Testis (tissue), 3 donors: ENCODE data around the gene SDHAF2. TPM values are rescaled to one million over a fixed set of nuclear protein-coding genes. Genes with fewer than 3 reads are reported as not detected.
"Not testable (repeated sequence)": the region's sequence is repeated elsewhere in the genome, so short reads cannot be mapped to it uniquely, and the experiment has no call there.

Experiments used
- DNase-seq: peaks from one replicate; pipeline ENCODE4 v3.0.0-alpha.2; 2019
- H3K27ac ChIP-seq, 2 donors: fragments of 200-600 bp; sonication (generic); one replicate each; pipeline ENCODE4 v1.5.1; 2019
- H3K27me3 ChIP-seq: fragments of 200-600 bp; sonication (generic); one replicate; pipeline ENCODE4 v1.5.1; 2019
- H3K36me3 ChIP-seq: fragments of 200-600 bp; sonication (generic); one replicate; pipeline ENCODE4 v1.5.1; 2017; ENCODE audit warnings: low read depth; ENCODE audit errors: missing control alignments
- H3K4me1 ChIP-seq: fragments of 200-600 bp; sonication (generic); one replicate; pipeline ENCODE4 v1.5.1; 2019
- H3K4me3 ChIP-seq, 2 donors: fragments of 200-600 bp; sonication (generic); one replicate each; pipeline ENCODE4 v1.5.1; 2017 to 2019
- H3K9me3 ChIP-seq: fragments of 200-600 bp; sonication (generic); one replicate; pipeline ENCODE4 v1.5.1; 2017
- POLR2A ChIP-seq: fragments of 450-650 bp; IDR thresholded peaks from one replicate; pipeline ENCODE4 v1.6.1; 2017; ENCODE audit warnings: antibody characterized with exemption, mild to moderate bottlenecking, moderate library complexity
- WGBS, 2 donors: methylation state at CpG; one replicate each; pipeline ENCODE4 v1.1.5; 2018; 5-methylcytosine and 5-hydroxymethylcytosine counted together
- intact Hi-C: fragments of 100-400 bp; cut with DNase I; formaldehyde crosslinking; loops from one replicate; pipeline ENCODE4 v1.15.1; 2023; ENCODE audit warnings: low total_unique reads
- polyA plus RNA-seq: library from polyadenylated mRNA; stranded (reverse); fragments of 350-450 nt; fragmentation: Illumina TruSeq; extraction: RNeasy Lipid Tissue Mini Kit (QIAGEN cat#74804); gene quantifications from one replicate; pipeline ENCODE4 v1.2.3, GENCODE V29; 2014; ENCODE audit warnings: low read depth, low replicate concordance; ENCODE audit not compliant: insufficient read depth
- total RNA-seq, 2 donors: library from RNA; depleted of rRNA; stranded (reverse); fragments of >200 nt; gene quantifications; one replicate each; pipeline ENCODE4 v1.2.3, GENCODE V29; 2016
- TF ChIP-seq, protein P1 (sequence below), 3 experiments: fragments of 450-650 bp in 2 of 3; fragments of 200-600 bp in 1 of 3; sonication (generic) in 1 of 3; IDR thresholded peaks; one replicate each; pipeline ENCODE4 v1.5.1; 2016 to 2019; ENCODE audit warnings: antibody characterized with exemption in 3 of 3, mild to moderate bottlenecking in 2 of 3, moderate library complexity in 1 of 3

Gene SDHAF2
- total and polyA plus RNA-seq, 3 donors from 2014 or later, result 46.8 to 85.4 (median 66.2) TPM

DNA sequence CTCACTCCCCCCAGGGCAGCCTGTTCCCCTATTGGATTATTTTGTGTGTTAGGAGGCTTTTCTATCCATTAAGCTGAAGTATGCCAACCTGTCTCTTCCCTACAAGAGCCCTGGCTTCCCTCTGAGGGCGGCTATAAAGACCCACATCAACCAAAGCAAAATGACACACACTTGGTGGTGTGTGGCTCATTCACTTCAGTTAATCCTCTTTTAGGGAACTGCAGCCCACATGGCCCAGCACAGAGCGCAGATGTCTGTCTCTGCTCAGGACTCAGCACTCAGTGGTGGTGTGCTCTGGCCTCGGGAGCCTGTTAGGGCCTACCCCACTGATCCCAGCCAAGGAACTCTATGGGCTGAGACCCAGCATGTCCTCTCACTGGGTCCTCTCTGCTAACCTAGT lies 46.4 kb downstream of the SDHAF2 start:
- DNase-seq, result no peak
- Histone ChIP-seq H3K4me3 (no peak overlapping the region), H3K4me1 (peaks cover 26% of the 10 kb centered on the region), H3K9me3 (no peaks in the 10 kb centered on the region), H3K27me3 (no peaks in the 10 kb centered on the region), H3K27ac (no peak overlapping the region), H3K36me3 (no peaks in the 10 kb centered on the region)
- 85 to 100% methylated on average over 2 to 3 of the region's 3 CpGs for WGBS, 2 donors
- intact Hi-C loops, result no loop called here
- TF ChIP-seq, protein P1, sequence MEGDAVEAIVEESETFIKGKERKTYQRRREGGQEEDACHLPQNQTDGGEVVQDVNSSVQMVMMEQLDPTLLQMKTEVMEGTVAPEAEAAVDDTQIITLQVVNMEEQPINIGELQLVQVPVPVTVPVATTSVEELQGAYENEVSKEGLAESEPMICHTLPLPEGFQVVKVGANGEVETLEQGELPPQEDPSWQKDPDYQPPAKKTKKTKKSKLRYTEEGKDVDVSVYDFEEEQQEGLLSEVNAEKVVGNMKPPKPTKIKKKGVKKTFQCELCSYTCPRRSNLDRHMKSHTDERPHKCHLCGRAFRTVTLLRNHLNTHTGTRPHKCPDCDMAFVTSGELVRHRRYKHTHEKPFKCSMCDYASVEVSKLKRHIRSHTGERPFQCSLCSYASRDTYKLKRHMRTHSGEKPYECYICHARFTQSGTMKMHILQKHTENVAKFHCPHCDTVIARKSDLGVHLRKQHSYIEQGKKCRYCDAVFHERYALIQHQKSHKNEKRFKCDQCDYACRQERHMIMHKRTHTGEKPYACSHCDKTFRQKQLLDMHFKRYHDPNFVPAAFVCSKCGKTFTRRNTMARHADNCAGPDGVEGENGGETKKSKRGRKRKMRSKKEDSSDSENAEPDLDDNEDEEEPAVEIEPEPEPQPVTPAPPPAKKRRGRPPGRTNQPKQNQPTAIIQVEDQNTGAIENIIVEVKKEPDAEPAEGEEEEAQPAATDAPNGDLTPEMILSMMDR (IDR thresholded peaks at IDR 0.05), result no peak
- TF ChIP-seq POLR2A, result no peak

DNA sequence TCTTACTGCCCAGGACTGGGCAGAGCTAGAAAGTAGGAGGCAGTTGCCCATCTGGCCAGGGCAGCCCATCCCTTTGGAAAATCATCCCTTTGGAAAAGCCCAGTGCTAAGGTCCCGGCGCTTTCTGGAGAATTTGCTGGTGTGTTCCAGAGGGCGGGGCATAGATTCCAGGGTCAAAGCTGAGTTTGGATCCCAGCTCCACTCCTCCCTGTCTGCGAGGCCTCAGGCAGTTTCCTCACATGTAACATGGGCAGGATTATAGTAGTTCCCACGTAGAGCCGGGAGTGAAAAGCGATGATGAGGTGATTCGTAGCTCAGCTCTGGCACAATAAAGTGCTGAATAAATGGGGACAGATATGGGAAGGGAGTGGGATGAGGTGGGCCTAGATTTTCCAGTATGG lies 47.2 kb downstream of the SDHAF2 start:
- intact Hi-C loops, result no loop called here
- TF ChIP-seq POLR2A, result no peak
- TF ChIP-seq, protein P1 (IDR thresholded peaks at IDR 0.05), result no peak
- Histone ChIP-seq H3K9me3 (no peaks in the 10 kb centered on the region), H3K27ac (peak overlapping the region in 1 of 2 donors; percentile 29), H3K27me3 (no peaks in the 10 kb centered on the region), H3K4me3 (no peak overlapping the region), H3K4me1 (peaks cover 23% of the 10 kb centered on the region), H3K36me3 (no peaks in the 10 kb centered on the region)
- DNase-seq, result peak; percentile 44
- WGBS, 2 donors, result 25 to 27% methylated on average over 8 of the region's 8 CpGs

DNA sequence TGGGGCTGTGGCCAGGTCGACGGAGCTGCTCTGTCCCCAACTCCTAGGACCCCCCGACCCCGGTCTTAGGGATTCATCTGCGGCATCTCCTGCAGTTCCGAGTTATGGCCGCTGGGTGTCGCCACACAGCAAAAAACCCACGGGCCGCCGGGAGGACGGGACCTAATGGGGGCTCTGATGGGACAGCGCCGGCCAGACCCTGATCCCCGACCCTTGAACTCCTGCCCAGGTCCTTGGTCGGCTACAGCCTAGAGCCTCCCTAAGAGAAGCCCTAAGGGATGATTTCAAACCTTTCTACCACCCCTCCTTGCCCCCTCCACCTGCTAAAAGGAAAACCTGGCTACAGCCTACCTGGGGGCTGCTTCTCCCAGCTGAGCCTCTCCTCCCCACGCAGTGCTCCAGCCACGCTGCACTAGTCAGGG lies 47.8 kb downstream of the SDHAF2 start:
- Histone ChIP-seq H3K4me3 (no peak overlapping the region), H3K27ac (peak overlapping the region in 1 of 2 donors; percentile 29), H3K27me3 (no peaks in the 10 kb centered on the region), H3K4me1 (peaks cover 16% of the 10 kb centered on the region), H3K9me3 (no peaks in the 10 kb centered on the region), H3K36me3 (no peaks in the 10 kb centered on the region)
- WGBS, 2 donors, result 3% methylated on average over 14 to 18 of the region's 18 CpGs
- no peak for TF ChIP-seq POLR2A
- TF ChIP-seq, protein P1 (IDR thresholded peaks at IDR 0.05), result peak; percentile 76 to 95 (median 91)
- intact Hi-C loops, result no loop called here
- peak; percentile 76 for DNase-seq

DNA sequence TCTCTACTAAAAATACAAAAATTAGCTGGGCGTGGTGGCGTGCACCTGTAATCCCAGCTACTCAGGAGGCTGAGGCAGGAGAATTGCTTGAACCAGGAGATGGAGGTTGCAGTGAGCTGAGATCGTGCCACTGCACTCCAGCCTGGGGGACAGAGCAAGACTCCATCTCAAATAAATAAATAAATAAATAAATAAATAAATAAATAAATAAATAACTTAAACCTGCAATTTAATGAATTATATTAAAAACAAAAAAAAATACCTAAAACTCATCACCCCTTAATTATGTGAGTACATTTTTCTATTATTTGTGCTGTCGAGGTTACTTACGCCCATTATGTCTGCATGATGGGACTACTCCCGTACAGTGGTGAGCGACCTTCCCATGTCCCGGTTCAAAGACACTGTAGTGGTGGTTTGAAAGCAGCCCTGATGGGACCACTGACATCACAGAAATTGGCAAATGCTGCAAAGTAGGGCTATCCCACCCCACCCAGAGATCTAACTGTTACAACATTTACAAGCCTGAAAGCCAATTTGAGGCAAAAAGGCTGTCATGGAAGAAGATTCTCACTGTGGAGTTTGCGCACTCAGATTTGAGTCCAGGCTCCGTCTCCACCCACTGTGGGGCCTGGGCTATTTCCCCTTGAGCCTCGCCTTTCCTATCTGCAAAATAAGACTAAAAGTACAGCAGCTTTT lies 49.6 kb downstream of the SDHAF2 start:
- DNase-seq, H3K9me3 ChIP-seq, H3K4me3 ChIP-seq, H3K36me3 ChIP-seq, H3K27me3 ChIP-seq, H3K27ac ChIP-seq: not testable (repeated sequence)
- WGBS, 2 donors, result 93 to 94% methylated on average over 11 of the region's 11 CpGs
- intact Hi-C loops, result loop anchor here (10.0 kb wide), 1 partner anchor 155 kb away; no protein-coding TSS in a partner anchor
- H3K4me1 ChIP-seq, result peaks cover 18% of the 10 kb centered on the region

DNA sequence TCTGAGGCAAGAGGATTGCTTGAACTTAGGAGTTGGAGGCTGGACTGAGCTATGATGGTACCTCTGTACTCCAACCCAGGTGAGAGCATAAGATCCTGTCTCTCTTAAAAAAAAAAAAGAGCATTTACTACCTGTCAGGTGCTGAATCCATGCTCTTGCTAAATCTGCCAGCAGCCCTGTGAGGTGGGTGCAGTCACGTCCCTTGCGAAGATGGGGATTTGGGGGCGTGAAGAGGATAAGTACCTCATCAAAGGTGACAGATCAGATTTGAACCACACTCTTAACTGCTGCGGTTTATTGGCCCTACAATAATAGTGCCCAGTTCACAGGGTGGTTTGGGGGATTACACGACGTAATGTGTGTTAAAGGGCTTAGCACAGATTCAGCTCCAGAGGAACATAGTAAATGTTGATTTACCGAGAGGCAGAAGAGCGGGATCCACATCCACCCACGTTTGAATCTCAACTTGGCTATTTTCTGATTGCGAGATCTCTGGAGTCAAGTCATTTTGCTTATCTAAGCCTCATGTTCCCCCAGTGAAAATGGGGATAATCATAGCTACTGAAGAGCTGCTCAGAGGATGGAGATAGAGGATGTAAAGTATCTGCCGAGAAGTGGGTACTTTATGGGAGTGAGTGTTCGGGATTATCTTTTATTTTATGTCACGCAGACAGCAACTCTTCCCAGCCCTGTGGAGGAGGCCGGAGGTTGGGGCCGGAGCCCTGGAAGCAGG lies 50.5 kb downstream of the SDHAF2 start:
- Histone ChIP-seq H3K4me3 (no peak overlapping the region), H3K36me3 (no peaks in the 10 kb centered on the region), H3K27me3 (no peaks in the 10 kb centered on the region), H3K27ac (no peak overlapping the region), H3K4me1 (peaks cover 20% of the 10 kb centered on the region), H3K9me3 (no peaks in the 10 kb centered on the region)
- DNase-seq, result no peak
- no peak for TF ChIP-seq POLR2A
- TF ChIP-seq, protein P1 (IDR thresholded peaks at IDR 0.05), result no peak
- intact Hi-C loops, result loop anchor here (10.0 kb wide), 1 partner anchor 154 kb away; no protein-coding TSS in a partner anchor
- 75 to 80% methylated on average over 15 of the region's 15 CpGs for WGBS, 2 donors
